NCI-H2227 treated with DMSO at 0.1 percent for 48 hours (cell line): ENCODE results near the gene FBXL7.

ENCODE experiments used
- DNase-seq: peaks from one replicate; lab custom pipeline; 2025; lab: John Stamatoyannopoulos, UW

The FBXL7 gene

GRCh38 chr5:15499528-15500324 lies at the start of gene FBXL7:
Gene FBXL7 (plus strand): TSS chr5:15500180.
- no peak for DNase-seq

GRCh38 chr5:15450473-15450872 lies 49.5 kb upstream of the FBXL7 start:
- DNase-seq: no peak

GRCh38 chr5:15450949-15451348 lies 49.0 kb upstream of the FBXL7 start:
- DNase-seq: no peak

GRCh38 chr5:15452030-15452429 lies 48.0 kb upstream of the FBXL7 start:
- no peak for DNase-seq

GRCh38 chr5:15452781-15453180 lies 47.2 kb upstream of the FBXL7 start:
- DNase-seq: no peak

- DNase-seq: no peak
Observed at GRCh38 chr5:15459200-15459599, 40.8 kb upstream of the FBXL7 start.

GRCh38 chr5:15463231-15463980 lies 36.6 kb upstream of the FBXL7 start:
- no peak for DNase-seq

GRCh38 chr5:15472116-15472515 lies 27.9 kb upstream of the FBXL7 start:
- DNase-seq: no peak

- DNase-seq: no peak
Observed at GRCh38 chr5:15474143-15474719, 25.7 kb upstream of the FBXL7 start.

GRCh38 chr5:15475367-15475766 lies 24.6 kb upstream of the FBXL7 start:
- no peak for DNase-seq

GRCh38 chr5:15476977-15477376 lies 23.0 kb upstream of the FBXL7 start:
- no peak for DNase-seq

GRCh38 chr5:15480436-15480835 lies 19.5 kb upstream of the FBXL7 start:
- no peak for DNase-seq

GRCh38 chr5:15483351-15484097 lies 16.5 kb upstream of the FBXL7 start:
- DNase-seq: no peak

GRCh38 chr5:15487228-15487627 lies 12.8 kb upstream of the FBXL7 start:
- no peak for DNase-seq

- no peak for DNase-seq
Observed at GRCh38 chr5:15489571-15490235, 10.3 kb upstream of the FBXL7 start.

- DNase-seq: no peak
Observed at GRCh38 chr5:15492545-15492944, 7.4 kb upstream of the FBXL7 start.

- DNase-seq: no peak
Observed at GRCh38 chr5:15493501-15493900, 6.5 kb upstream of the FBXL7 start.

GRCh38 chr5:15495026-15495425 lies 5.0 kb upstream of the FBXL7 start:
- DNase-seq: no peak

- DNase-seq: no peak
Observed at GRCh38 chr5:15496886-15497285, 3.1 kb upstream of the FBXL7 start.

GRCh38 chr5:15500325-15501001 lies 483 bp downstream of the FBXL7 start:
- no peak for DNase-seq

GRCh38 chr5:15501091-15501791 lies 1.3 kb downstream of the FBXL7 start:
- DNase-seq: no peak
